Left ventricle myocardium inferior (tissue), 1 donor: Measurements from ENCODE around the gene CX3CR1. TPM values are rescaled to one million over a fixed set of nuclear protein-coding genes. Genes with fewer than 3 reads are reported as not detected.

Source experiments
- DNase-seq: peaks from one replicate; pipeline ENCODE4 v3.0.0-alpha.2; 2020
- H3K27ac ChIP-seq: fragments of 200-600 bp; replicated peaks from 2 replicates; pipeline ENCODE4 v1.8.0; 2021
- H3K27me3 ChIP-seq: fragments of 200-600 bp; 2 replicates; pipeline ENCODE4 v1.8.0; 2021; ENCODE audit warnings: low read depth
- H3K36me3 ChIP-seq: fragments of 200-600 bp; 2 replicates; pipeline ENCODE4 v1.8.0; 2021
- H3K4me1 ChIP-seq: fragments of 200-600 bp; 2 replicates; pipeline ENCODE4 v1.8.0; 2021
- H3K4me3 ChIP-seq: fragments of 200-600 bp; 2 replicates; pipeline ENCODE4 v1.8.0; 2021; ENCODE audit warnings: mild to moderate bottlenecking, moderate library complexity
- H3K9me3 ChIP-seq: fragments of 200-600 bp; replicated peaks from 2 replicates; pipeline ENCODE4 v1.8.0; 2021
- CTCF ChIP-seq: fragments of 200-600 bp; IDR thresholded peaks from 2 replicates; pipeline ENCODE4 v1.8.0; 2021; ENCODE audit warnings: antibody characterized with exemption, mild to moderate bottlenecking, borderline replicate concordance
- intact Hi-C: fragments of 100-400 bp; cut with micrococcal nuclease; formaldehyde crosslinking; loops from one replicate; pipeline ENCODE4 v1.11.0; 2022
- total RNA-seq: library from RNA; stranded (reverse); fragmentation: NEBNext Ultra II Directional; extraction: Animal tissue kit (Norgen Biotek cat#: 25700); gene quantifications from one replicate; pipeline ENCODE4 v1.2.1, GENCODE V29; 2021
- donor health status: DM: no; HTN: yes; CAD: no; lungs with severe emphysema.

Gene CX3CR1
- total RNA-seq, 1 donor from 2014 or later: 0.82 TPM

- Histone ChIP-seq H3K27ac (no peak overlapping the region), H3K9me3 (no peaks in the 10 kb centered on the region), H3K4me3 (no peak overlapping the region), H3K4me1 (peaks cover 11% of the 10 kb centered on the region), H3K36me3 (no peaks in the 10 kb centered on the region), H3K27me3 (no peaks in the 10 kb centered on the region)
- DNase-seq: no peak
- intact Hi-C loops: no loop called here
- TF ChIP-seq CTCF: no peak
These were observed 1.8 kb downstream of the CX3CR1 start for GRCh38 chr3:39277893-39278615.

- no peaks in the 10 kb centered on the region for H3K36me3 ChIP-seq
- no peak for TF ChIP-seq CTCF
- no peaks in the 10 kb centered on the region for H3K9me3 ChIP-seq
- H3K4me3 ChIP-seq: no peak overlapping the region
- no peaks in the 10 kb centered on the region for H3K27me3 ChIP-seq
- intact Hi-C loops: no loop called here
- DNase-seq: no peak
- H3K27ac ChIP-seq: no peak overlapping the region
- peaks cover 11% of the 10 kb centered on the region for H3K4me1 ChIP-seq
These were observed 3.1 kb downstream of the CX3CR1 start for GRCh38 chr3:39276746-39277145.

GRCh38 chr3:39275963-39276593 is 3.8 kb downstream of the CX3CR1 start:
- H3K27ac ChIP-seq: no peak overlapping the region
- peaks cover 11% of the 10 kb centered on the region for H3K4me1 ChIP-seq
- no peaks in the 10 kb centered on the region for H3K27me3 ChIP-seq
- intact Hi-C loops: no loop called here
- TF ChIP-seq CTCF: no peak
- H3K36me3 ChIP-seq: no peaks in the 10 kb centered on the region
- H3K4me3 ChIP-seq: no peak overlapping the region
- no peaks in the 10 kb centered on the region for H3K9me3 ChIP-seq
- DNase-seq: no peak

- Histone ChIP-seq H3K27me3 (no peaks in the 10 kb centered on the region), H3K9me3 (no peaks in the 10 kb centered on the region), H3K4me1 (peaks cover 5% of the 10 kb centered on the region), H3K27ac (no peak overlapping the region), H3K36me3 (no peaks in the 10 kb centered on the region), H3K4me3 (no peak overlapping the region)
- no peak for TF ChIP-seq CTCF
- DNase-seq: no peak
- intact Hi-C loops: no loop called here
These were observed 4.8 kb downstream of the CX3CR1 start for GRCh38 chr3:39275052-39275451.

GRCh38 chr3:39273119-39273518 is 6.7 kb downstream of the CX3CR1 start:
- no peak for DNase-seq
- Histone ChIP-seq H3K9me3 (no peaks in the 10 kb centered on the region), H3K4me1 (no peaks in the 10 kb centered on the region), H3K36me3 (no peaks in the 10 kb centered on the region), H3K27me3 (no peaks in the 10 kb centered on the region), H3K4me3 (no peak overlapping the region), H3K27ac (no peak overlapping the region)
- no peak for TF ChIP-seq CTCF
- intact Hi-C loops: no loop called here
